Purkinje cell (primary cell): Measurements from ENCODE around the gene EOLA2. TPM values are rescaled to one million over a fixed set of nuclear protein-coding genes. Genes with fewer than 3 reads are reported as not detected.

Source experiments
- polyA plus RNA-seq: library from polyadenylated mRNA; unstranded; fragments of >200 nt; fragmentation: Nextera tagmentation; gene quantifications from 2 replicates; pipeline ENCODE4 v1.2.1, GENCODE V29; 2014

Gene EOLA2
- 7.1 and 7.5 TPM in 2 replicates for polyA plus RNA-seq

GRCh38 chrX:149938427-149938880 is at the start of gene EOLA2:
TSS of gene EOLA2 (minus strand) at chrX:149938491. CDS start at chrX:149933874, 4,617 bp downstream.

GRCh38 chrX:149929400-149929799 is 8.9 kb downstream of the EOLA2 start, which contains the start of gene HSFX4:
TSS of gene HSFX4 (plus strand) at chrX:149929573. CDS start at chrX:149929645, 72 bp downstream.

Other genes with a start within 250 kb of the EOLA2 start
- not detected in 2 replicates for gene MAGEA11, start 226.4 kb downstream of the EOLA2 start, polyA plus RNA-seq
- not detected in 2 replicates for gene HSFX1, start 164.4 kb downstream of the EOLA2 start, polyA plus RNA-seq
- not detected in 2 replicates for gene MAGEA9, start 156.6 kb downstream of the EOLA2 start, polyA plus RNA-seq
- not detected in 2 replicates for gene MAGEA8, start 57.3 kb downstream of the EOLA2 start, polyA plus RNA-seq
- 2.0 TPM in 1 of 2 replicates, not detected in the other for gene HSFX4, start 8.9 kb downstream of the EOLA2 start, polyA plus RNA-seq